ENCODE data around the gene TMEM86B. TPM values are rescaled to one million over a fixed set of nuclear protein-coding genes. Genes with fewer than 3 reads are reported as not detected.

TMEM86B gene
- total and polyA plus RNA-seq, 2 donors (not counting 1 experiment from before 2014, with no cell fraction given): 0.34 to 1.3 TPM

DNA sequence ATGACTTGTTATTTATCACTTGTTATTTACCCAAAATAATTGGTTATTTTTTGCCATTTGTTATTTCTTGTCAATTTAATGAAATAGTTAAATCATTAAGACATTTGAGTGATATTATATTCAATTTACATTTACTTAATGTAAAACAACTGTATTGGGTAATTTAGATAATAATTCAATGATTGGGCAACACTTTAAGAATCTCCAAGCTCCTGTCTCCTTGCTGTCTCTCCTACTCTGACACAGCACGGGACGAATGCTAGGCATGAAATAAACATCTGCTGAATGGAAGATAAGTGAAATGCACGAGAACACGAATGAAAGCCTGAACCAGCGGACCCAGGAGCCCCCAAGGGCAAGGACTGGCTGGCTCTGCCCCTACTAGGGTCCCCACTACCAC lies 36.0 kb upstream of the TMEM86B start:
- Histone ChIP-seq H3K27me3 (ENCODE audit: control insufficient read depth, insufficient read depth, low read length) (no peaks in the 10 kb centered on the region), H4K20me1 (ENCODE audit: control insufficient read depth, extremely low read depth, insufficient read depth, low read length) (no peaks in the 10 kb centered on the region), H3K4me2 (ENCODE audit: extremely low read depth, insufficient read depth, low read length) (no peak overlapping the region), H3K36me3 (ENCODE audit: control insufficient read depth, insufficient read depth, low read length) (peaks cover 2% of the 10 kb centered on the region), H3K4me1 (ENCODE audit: control insufficient read depth, extremely low read depth, insufficient read depth, low read length) (no peaks in the 10 kb centered on the region), H3K4me3 (replicated peaks in 1 of 4; ENCODE audit: control extremely low read depth in 1 of 4, insufficient read depth in 1 of 4, low read depth in 3 of 4, low read length in 4 of 4) (no peak overlapping the region), H3K79me2 (ENCODE audit: control insufficient read depth, insufficient read depth, low read length) (peaks cover 2% of the 10 kb centered on the region), H2AFZ (ENCODE audit: low read length) (no peak overlapping the region), H3K9ac (ENCODE audit: insufficient read depth, low read length) (no peak overlapping the region), H3K9me3 (ENCODE audit: control insufficient read depth, insufficient read depth, low read depth, low read length) (no peaks in the 10 kb centered on the region), H3K27ac (ENCODE audit: insufficient read depth, low read length) (no peak overlapping the region)
- no peak for DNase-seq (ENCODE audit: low read depth in 2 of 2)
- TF ChIP-seq, protein P1, sequence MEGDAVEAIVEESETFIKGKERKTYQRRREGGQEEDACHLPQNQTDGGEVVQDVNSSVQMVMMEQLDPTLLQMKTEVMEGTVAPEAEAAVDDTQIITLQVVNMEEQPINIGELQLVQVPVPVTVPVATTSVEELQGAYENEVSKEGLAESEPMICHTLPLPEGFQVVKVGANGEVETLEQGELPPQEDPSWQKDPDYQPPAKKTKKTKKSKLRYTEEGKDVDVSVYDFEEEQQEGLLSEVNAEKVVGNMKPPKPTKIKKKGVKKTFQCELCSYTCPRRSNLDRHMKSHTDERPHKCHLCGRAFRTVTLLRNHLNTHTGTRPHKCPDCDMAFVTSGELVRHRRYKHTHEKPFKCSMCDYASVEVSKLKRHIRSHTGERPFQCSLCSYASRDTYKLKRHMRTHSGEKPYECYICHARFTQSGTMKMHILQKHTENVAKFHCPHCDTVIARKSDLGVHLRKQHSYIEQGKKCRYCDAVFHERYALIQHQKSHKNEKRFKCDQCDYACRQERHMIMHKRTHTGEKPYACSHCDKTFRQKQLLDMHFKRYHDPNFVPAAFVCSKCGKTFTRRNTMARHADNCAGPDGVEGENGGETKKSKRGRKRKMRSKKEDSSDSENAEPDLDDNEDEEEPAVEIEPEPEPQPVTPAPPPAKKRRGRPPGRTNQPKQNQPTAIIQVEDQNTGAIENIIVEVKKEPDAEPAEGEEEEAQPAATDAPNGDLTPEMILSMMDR (conservative IDR thresholded peaks at IDR 0.05 in 1 of 2, IDR thresholded peaks at IDR 0.05 in 1 of 2; ENCODE audit: low read depth in 1 of 2, low read length in 2 of 2): no peak
- no peak for TF ChIP-seq EZH2 (IDR thresholded peaks at IDR 0.05; ENCODE audit: low read length, missing control alignments)

DNA sequence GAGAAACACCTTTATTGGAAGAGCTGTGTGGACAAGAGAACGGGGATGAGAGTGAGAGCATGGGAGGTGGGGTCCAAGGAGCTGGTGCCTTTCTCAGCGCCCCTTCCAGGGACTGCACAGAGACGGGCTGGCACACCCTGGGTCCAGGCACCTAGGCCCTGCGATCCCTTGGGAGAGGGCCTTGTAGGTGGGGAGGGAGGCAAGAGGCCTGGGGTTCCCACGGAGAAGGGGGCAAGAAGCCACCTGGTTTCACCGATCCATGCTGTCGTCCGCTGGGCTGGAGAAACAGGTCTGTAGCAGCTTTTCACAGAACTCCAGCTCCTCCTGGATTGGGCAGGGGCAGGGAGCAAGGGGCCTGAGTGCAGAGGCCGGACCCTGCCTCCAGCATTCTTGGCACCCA lies 33.8 kb upstream of the TMEM86B start:
- H3K9ac ChIP-seq (ENCODE audit: insufficient read depth, low read length): no peak overlapping the region
- peaks cover 15% of the 10 kb centered on the region for H3K79me2 ChIP-seq (ENCODE audit: control insufficient read depth, insufficient read depth, low read length)
- no peak overlapping the region for H3K4me3 ChIP-seq (replicated peaks in 1 of 4; ENCODE audit: control extremely low read depth in 1 of 4, insufficient read depth in 1 of 4, low read depth in 3 of 4, low read length in 4 of 4)
- H4K20me1 ChIP-seq (ENCODE audit: control insufficient read depth, extremely low read depth, insufficient read depth, low read length): no peaks in the 10 kb centered on the region
- H3K4me1 ChIP-seq (ENCODE audit: control insufficient read depth, extremely low read depth, insufficient read depth, low read length): no peaks in the 10 kb centered on the region
- peaks cover 2% of the 10 kb centered on the region for H3K36me3 ChIP-seq (ENCODE audit: control insufficient read depth, insufficient read depth, low read length)
- no peak overlapping the region for H2AFZ ChIP-seq (ENCODE audit: low read length)
- H3K4me2 ChIP-seq (ENCODE audit: extremely low read depth, insufficient read depth, low read length): no peak overlapping the region
- H3K27ac ChIP-seq (ENCODE audit: insufficient read depth, low read length): no peak overlapping the region
- H3K9me3 ChIP-seq (ENCODE audit: control insufficient read depth, insufficient read depth, low read depth, low read length): no peaks in the 10 kb centered on the region
- no peak for DNase-seq (ENCODE audit: low read depth in 2 of 2)
- TF ChIP-seq, protein P1 (conservative IDR thresholded peaks at IDR 0.05 in 1 of 2, IDR thresholded peaks at IDR 0.05 in 1 of 2; ENCODE audit: low read depth in 1 of 2, low read length in 2 of 2): no peak
- TF ChIP-seq EZH2 (IDR thresholded peaks at IDR 0.05; ENCODE audit: low read length, missing control alignments): no peak
- H3K27me3 ChIP-seq (ENCODE audit: control insufficient read depth, insufficient read depth, low read length): no peaks in the 10 kb centered on the region

DNA sequence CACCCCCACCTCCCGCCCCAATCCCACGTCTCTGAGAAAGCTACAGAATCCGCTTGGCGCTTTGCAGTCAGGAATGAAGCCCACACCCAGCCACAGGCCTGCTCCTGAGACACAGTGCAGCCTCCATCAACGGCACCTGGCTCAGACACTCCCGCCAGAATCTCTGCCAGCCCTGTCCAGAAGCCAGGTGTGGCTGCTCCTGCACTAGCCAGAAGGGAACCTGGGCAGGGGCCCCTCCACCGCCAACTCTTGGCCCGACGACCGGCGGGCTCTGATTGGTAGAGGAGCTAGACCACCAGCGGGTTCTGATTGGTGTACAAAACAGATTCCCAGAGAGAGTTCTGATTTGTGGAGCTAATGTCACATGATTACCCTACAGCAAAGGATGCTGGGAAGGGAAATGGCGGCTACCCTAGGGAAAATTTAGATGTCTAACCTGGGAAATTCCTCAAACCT lies 33.1 kb upstream of the TMEM86B start:
- Histone ChIP-seq H3K4me2 (ENCODE audit: extremely low read depth, insufficient read depth, low read length) (no peak overlapping the region), H3K9me3 (ENCODE audit: control insufficient read depth, insufficient read depth, low read depth, low read length) (no peaks in the 10 kb centered on the region), H3K9ac (ENCODE audit: insufficient read depth, low read length) (no peak overlapping the region), H3K27me3 (ENCODE audit: control insufficient read depth, insufficient read depth, low read length) (no peaks in the 10 kb centered on the region), H3K4me1 (ENCODE audit: control insufficient read depth, extremely low read depth, insufficient read depth, low read length) (no peaks in the 10 kb centered on the region), H2AFZ (ENCODE audit: low read length) (no peak overlapping the region), H3K4me3 (replicated peaks in 1 of 4; ENCODE audit: control extremely low read depth in 1 of 4, insufficient read depth in 1 of 4, low read depth in 3 of 4, low read length in 4 of 4) (no peak overlapping the region), H4K20me1 (ENCODE audit: control insufficient read depth, extremely low read depth, insufficient read depth, low read length) (no peaks in the 10 kb centered on the region), H3K79me2 (ENCODE audit: control insufficient read depth, insufficient read depth, low read length) (peaks cover 21% of the 10 kb centered on the region), H3K27ac (ENCODE audit: insufficient read depth, low read length) (no peak overlapping the region), H3K36me3 (ENCODE audit: control insufficient read depth, insufficient read depth, low read length) (peaks cover 2% of the 10 kb centered on the region)
- no peak for TF ChIP-seq EZH2 (IDR thresholded peaks at IDR 0.05; ENCODE audit: low read length, missing control alignments)
- TF ChIP-seq, protein P1 (conservative IDR thresholded peaks at IDR 0.05 in 1 of 2, IDR thresholded peaks at IDR 0.05 in 1 of 2; ENCODE audit: low read depth in 1 of 2, low read length in 2 of 2): no peak
- DNase-seq (ENCODE audit: low read depth in 2 of 2): no peak

All from fibroblast of lung (primary cell).